Ishikawa (cell line): ENCODE results near the gene ZNF136.

Experiments used
- CEBPB ChIP-seq: IDR thresholded peaks from 2 replicates; pipeline ENCODE4 v1.6.1; 2012
- CREB1 ChIP-seq: IDR thresholded peaks from 2 replicates; pipeline ENCODE4 v1.6.1; 2012; ENCODE audit warnings: low read depth
- EGR1 ChIP-seq: IDR thresholded peaks from 2 replicates; pipeline ENCODE4 v1.6.1; 2012
- EP300 ChIP-seq: IDR thresholded peaks from 2 replicates; pipeline ENCODE4 v1.6.1; 2012; ENCODE audit warnings: borderline replicate concordance
- FOXM1 ChIP-seq: IDR thresholded peaks from 2 replicates; pipeline ENCODE4 v1.6.1; 2012; ENCODE audit warnings: low read depth, borderline replicate concordance
- NFIC ChIP-seq: IDR thresholded peaks from 2 replicates; pipeline ENCODE4 v1.6.1; 2012
- RAD21 ChIP-seq: IDR thresholded peaks from 2 replicates; pipeline ENCODE4 v1.6.1; 2012; ENCODE audit warnings: low read depth
- TAF1 ChIP-seq: IDR thresholded peaks from 2 replicates; pipeline ENCODE4 v1.6.1; 2012; ENCODE audit warnings: low read depth, mild to moderate bottlenecking
- TCF12 ChIP-seq: IDR thresholded peaks from 2 replicates; pipeline ENCODE4 v1.6.1; 2012; ENCODE audit warnings: low read depth
- TEAD4 ChIP-seq: IDR thresholded peaks from 2 replicates; pipeline ENCODE4 v1.6.1; 2012
- YY1 ChIP-seq: IDR thresholded peaks from 2 replicates; pipeline ENCODE4 v1.6.1; 2012; ENCODE audit warnings: low read depth
- ZBTB7A ChIP-seq: IDR thresholded peaks from 2 replicates; pipeline ENCODE4 v1.6.1; 2012; ENCODE audit warnings: low read depth
- TF ChIP-seq, protein P1 (sequence below): IDR thresholded peaks from 2 replicates; pipeline ENCODE4 v1.6.1; 2012; ENCODE audit warnings: low read depth, mild to moderate bottlenecking
- TF ChIP-seq, protein P2 (sequence below): IDR thresholded peaks from 2 replicates; pipeline ENCODE4 v1.6.1; 2012
- TF ChIP-seq, protein P3 (sequence below): IDR thresholded peaks from 2 replicates; pipeline ENCODE4 v1.6.1; 2012

ZNF136 gene

DNA sequence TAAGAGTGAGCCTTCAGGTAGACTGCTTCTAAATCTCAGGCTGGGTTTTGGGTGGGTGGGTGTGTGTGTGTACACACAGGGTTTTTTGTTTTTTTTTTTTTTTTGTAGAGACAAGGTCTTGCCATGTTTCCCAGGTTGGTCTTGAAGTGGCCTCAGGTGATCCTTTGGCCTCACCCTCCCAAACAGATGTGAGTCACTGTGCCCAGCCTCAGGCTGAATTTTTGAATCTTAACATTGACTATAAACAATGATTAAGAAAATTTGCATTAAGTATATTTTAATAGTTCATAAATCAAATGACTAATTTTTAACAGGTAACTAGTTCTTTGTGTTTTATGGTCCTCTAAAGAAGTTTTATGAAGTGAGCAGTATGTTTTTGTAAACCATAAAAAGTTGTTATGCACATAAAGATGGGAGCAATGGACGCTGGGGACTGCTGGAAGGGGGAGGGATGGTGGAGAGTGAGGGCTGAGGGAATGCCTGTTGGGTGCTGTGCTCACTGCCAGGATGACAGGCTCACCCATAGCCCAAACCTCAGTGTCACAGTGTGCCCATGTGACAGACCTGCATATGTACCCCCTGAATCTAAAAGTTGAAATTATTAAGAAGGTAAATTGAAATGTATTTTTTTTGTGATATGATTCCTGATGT, 60.2 kb downstream of the ZNF136 start:
- no peak for TF ChIP-seq EGR1
- TF ChIP-seq, protein P1, sequence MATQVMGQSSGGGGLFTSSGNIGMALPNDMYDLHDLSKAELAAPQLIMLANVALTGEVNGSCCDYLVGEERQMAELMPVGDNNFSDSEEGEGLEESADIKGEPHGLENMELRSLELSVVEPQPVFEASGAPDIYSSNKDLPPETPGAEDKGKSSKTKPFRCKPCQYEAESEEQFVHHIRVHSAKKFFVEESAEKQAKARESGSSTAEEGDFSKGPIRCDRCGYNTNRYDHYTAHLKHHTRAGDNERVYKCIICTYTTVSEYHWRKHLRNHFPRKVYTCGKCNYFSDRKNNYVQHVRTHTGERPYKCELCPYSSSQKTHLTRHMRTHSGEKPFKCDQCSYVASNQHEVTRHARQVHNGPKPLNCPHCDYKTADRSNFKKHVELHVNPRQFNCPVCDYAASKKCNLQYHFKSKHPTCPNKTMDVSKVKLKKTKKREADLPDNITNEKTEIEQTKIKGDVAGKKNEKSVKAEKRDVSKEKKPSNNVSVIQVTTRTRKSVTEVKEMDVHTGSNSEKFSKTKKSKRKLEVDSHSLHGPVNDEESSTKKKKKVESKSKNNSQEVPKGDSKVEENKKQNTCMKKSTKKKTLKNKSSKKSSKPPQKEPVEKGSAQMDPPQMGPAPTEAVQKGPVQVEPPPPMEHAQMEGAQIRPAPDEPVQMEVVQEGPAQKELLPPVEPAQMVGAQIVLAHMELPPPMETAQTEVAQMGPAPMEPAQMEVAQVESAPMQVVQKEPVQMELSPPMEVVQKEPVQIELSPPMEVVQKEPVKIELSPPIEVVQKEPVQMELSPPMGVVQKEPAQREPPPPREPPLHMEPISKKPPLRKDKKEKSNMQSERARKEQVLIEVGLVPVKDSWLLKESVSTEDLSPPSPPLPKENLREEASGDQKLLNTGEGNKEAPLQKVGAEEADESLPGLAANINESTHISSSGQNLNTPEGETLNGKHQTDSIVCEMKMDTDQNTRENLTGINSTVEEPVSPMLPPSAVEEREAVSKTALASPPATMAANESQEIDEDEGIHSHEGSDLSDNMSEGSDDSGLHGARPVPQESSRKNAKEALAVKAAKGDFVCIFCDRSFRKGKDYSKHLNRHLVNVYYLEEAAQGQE, result no peak
- no peak for TF ChIP-seq TAF1
- TF ChIP-seq EP300, result no peak
- no peak for TF ChIP-seq YY1
- no peak for TF ChIP-seq NFIC
- TF ChIP-seq RAD21, result no peak
- TF ChIP-seq FOXM1, result no peak
- TF ChIP-seq CREB1, result no peak
- TF ChIP-seq TCF12, result no peak
- TF ChIP-seq ZBTB7A, result no peak
- no peak for TF ChIP-seq TEAD4
- TF ChIP-seq CEBPB, result no peak
- TF ChIP-seq, protein P2, sequence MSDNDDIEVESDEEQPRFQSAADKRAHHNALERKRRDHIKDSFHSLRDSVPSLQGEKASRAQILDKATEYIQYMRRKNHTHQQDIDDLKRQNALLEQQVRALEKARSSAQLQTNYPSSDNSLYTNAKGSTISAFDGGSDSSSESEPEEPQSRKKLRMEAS, result no peak

DNA sequence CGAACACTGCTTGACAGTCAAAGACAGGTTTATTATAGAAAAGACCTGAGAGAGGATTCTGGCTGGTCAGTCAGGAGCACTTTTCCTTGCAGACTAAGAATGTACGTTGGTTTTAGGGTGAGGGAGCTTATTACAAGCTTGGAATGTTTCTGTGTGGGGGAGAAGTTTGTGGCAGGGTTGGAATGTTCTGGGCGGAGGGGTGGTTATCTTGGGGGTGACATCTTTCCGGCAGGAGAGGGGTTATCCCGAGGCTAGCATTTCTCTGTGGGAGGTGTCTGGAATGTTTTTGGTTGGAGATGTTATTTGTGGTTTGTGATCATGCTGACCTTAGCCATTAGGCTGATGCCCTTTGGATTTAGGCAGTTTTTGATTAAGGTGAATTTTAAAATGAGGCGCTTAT, 61.8 kb downstream of the ZNF136 start:
- TF ChIP-seq EGR1 (no peak), FOXM1 (no peak), CEBPB (no peak), TEAD4 (no peak), YY1 (no peak), CREB1 (no peak), ZBTB7A (no peak), TAF1 (no peak), NFIC (no peak)
- TF ChIP-seq, protein P2, result no peak
- TF ChIP-seq, protein P3, sequence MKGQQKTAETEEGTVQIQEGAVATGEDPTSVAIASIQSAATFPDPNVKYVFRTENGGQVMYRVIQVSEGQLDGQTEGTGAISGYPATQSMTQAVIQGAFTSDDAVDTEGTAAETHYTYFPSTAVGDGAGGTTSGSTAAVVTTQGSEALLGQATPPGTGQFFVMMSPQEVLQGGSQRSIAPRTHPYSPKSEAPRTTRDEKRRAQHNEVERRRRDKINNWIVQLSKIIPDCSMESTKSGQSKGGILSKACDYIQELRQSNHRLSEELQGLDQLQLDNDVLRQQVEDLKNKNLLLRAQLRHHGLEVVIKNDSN, result no peak

DNA sequence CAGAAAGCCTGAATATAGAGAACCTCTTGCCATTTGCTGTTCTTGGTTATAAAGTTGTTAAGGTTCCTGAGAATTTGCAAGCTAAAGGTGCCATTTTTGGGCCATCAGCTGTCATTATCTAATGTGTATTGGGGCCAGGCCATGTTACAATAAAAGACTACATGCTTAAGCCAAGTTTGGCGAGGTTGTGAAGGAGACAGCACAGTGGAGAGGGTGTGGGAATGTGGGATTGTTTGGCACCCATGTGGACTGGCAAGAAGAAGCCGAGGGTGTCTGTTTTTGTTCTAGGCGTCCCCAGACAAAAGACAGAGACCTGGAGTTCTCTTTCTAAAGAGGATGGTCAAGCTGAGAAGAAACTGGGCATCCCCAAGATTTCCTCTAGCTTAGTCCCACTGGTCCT, 67.1 kb downstream of the ZNF136 start:
- no peak for TF ChIP-seq TEAD4
- no peak for TF ChIP-seq RAD21
- no peak for TF ChIP-seq TAF1
- no peak for TF ChIP-seq TCF12
- TF ChIP-seq CEBPB, result no peak
- TF ChIP-seq ZBTB7A, result no peak
- TF ChIP-seq EGR1, result no peak
- TF ChIP-seq, protein P3, result no peak
- no peak for TF ChIP-seq FOXM1
- TF ChIP-seq EP300, result no peak
- no peak for TF ChIP-seq NFIC
- TF ChIP-seq, protein P2, result no peak
- no peak for TF ChIP-seq YY1
- no peak for TF ChIP-seq CREB1
- TF ChIP-seq, protein P1, result no peak

DNA sequence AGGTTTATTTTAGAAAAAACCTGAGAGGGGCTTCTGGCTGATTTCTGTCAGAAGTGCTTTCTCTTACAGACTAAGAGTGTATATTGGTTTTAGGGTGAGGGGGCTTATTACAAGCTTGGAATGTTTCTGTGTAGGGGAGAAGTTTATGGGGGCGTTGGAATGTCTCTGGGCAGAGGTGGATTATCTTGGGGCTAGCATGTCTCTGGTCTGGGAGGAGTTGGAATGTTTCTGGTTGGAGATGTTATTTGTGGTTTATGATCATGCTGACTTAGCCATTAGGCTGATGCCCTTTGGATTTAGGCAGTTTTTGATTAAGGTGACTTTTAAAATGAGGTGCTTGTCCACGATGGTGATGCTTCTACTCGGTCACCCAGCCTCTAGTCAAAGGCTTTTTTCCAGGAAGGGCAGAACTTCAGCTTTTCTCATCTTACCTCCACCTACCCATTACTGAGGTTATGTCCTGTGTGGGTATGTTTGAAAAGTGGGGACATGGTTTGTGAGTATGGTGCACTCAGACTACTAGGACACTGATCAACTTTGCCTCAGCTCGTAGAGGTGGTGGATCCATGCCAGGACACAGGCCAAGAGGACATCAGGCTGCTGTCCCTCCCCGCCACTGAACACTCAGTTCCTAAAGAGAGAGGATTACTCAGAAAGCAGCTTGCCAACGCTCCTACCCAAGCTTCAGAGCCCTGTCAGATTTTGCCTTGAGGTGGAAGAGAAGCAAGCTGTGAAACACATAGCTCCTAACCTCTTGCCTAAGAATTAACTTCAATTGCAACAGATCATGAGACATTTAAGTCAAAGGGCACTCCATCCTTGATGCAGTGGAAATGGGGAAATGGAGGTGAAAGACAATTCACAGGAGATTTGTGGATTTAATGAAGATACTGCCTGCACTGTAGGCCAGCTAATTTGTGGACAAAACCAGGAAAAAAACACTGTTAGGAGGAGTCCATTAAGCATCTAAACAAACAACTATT, 68.1 kb downstream of the ZNF136 start:
- TF ChIP-seq TEAD4 (no peak), RAD21 (no peak), NFIC (no peak), FOXM1 (no peak), YY1 (no peak), TAF1 (no peak), CREB1 (no peak), EGR1 (no peak), TCF12 (no peak), EP300 (no peak), ZBTB7A (no peak)
- TF ChIP-seq, protein P1, result no peak
- TF ChIP-seq, protein P3, result no peak
- TF ChIP-seq, protein P2, result no peak
